HEK293 (cell line): ENCODE results near the gene MKRN3.

Experiments used
- CTCF ChIA-PET: fragments of 350-600 bp; formaldehyde crosslinking; extraction: SDS; loops from one replicate; lab custom pipeline; 2021; ENCODE audit warnings: antibody characterized with exemption; lab: Yijun Ruan, JAX
- POLR2A ChIA-PET: fragments of 300-600 bp; formaldehyde crosslinking; extraction: SDS; loops from one replicate; lab custom pipeline; 2020; ENCODE audit warnings: antibody characterized with exemption, inconsistent platforms; lab: Yijun Ruan, JAX
- H3K27ac ChIP-seq: fragments of 200-500 bp; sonication (Bioruptor generic); 2 replicates; pipeline ENCODE4 v1.5.1; 2014; ENCODE audit warnings: low read depth, low read length, control low read depth, inconsistent platforms; ENCODE audit errors: extremely low read depth
- H3K36me3 ChIP-seq, 2 experiments: fragments of 200-500 bp in 1 of 2; sonication (Bioruptor generic) in 1 of 2; 1 replicate in 1 of 2; 2 replicates in 1 of 2; pipeline ENCODE4 v1.5.1; 2014 to 2017; ENCODE audit warnings: inconsistent platforms in 2 of 2, low read length in 2 of 2; ENCODE audit not compliant: control insufficient read depth in 2 of 2, insufficient read depth in 1 of 2
- H3K4me1 ChIP-seq: fragments of 200-500 bp; sonication (Bioruptor generic); 2 replicates; pipeline ENCODE4 v1.5.1; 2014; ENCODE audit warnings: mild to moderate bottlenecking, low read length, inconsistent platforms; ENCODE audit not compliant: control insufficient read depth, insufficient read depth
- H3K4me3 ChIP-seq: 2 replicates; pipeline ENCODE4 v1.5.1; 2011; ENCODE audit warnings: low read depth, mild to moderate bottlenecking, control low read depth, low read length, moderate library complexity
- H3K9me3 ChIP-seq: fragments of 200-500 bp; sonication (Bioruptor generic); 2 replicates; pipeline ENCODE4 v1.5.1; 2014; ENCODE audit warnings: low read depth, low read length, inconsistent platforms; ENCODE audit not compliant: control insufficient read depth, insufficient read depth
- IKZF3 ChIP-seq: fragments of 450-650 bp; IDR thresholded peaks from 2 replicates; pipeline ENCODE4 v1.5.0; 2018; ENCODE audit warnings: missing biosample characterization, mild to moderate bottlenecking, missing genetic modification characterization, moderate library complexity
- SALL2 ChIP-seq: fragments of 450-650 bp; formaldehyde crosslinking; IDR thresholded peaks from 2 replicates; pipeline ENCODE4 v1.5.0; 2017; ENCODE audit warnings: missing biosample characterization, mild to moderate bottlenecking, missing genetic modification characterization, borderline replicate concordance
- YY1 ChIP-seq: fragments of 450-650 bp; formaldehyde crosslinking; IDR thresholded peaks from 2 replicates; pipeline ENCODE4 v1.5.1; 2018; ENCODE audit warnings: missing biosample characterization, missing genetic modification characterization
- ZBTB8A ChIP-seq: fragments of 450-650 bp; formaldehyde crosslinking; IDR thresholded peaks from 2 replicates; pipeline ENCODE4 v1.5.1; 2016; ENCODE audit warnings: missing biosample characterization, missing genetic modification characterization
- ZFP69B ChIP-seq: fragments of 450-650 bp; formaldehyde crosslinking; IDR thresholded peaks from 2 replicates; pipeline ENCODE4 v1.5.1; 2016; ENCODE audit warnings: missing biosample characterization, missing genetic modification characterization
- ZIC2 ChIP-seq: fragments of 450-650 bp; formaldehyde crosslinking; IDR thresholded peaks from 2 replicates; pipeline ENCODE4 v1.5.1; 2016; ENCODE audit warnings: missing biosample characterization, missing genetic modification characterization
- ZNF19 ChIP-seq: fragments of 450-650 bp; formaldehyde crosslinking; IDR thresholded peaks from 2 replicates; pipeline ENCODE4; 2016; ENCODE audit warnings: missing biosample characterization, missing genetic modification characterization, low read depth
- ZNF24 ChIP-seq: fragments of 450-650 bp; formaldehyde crosslinking; IDR thresholded peaks from 2 replicates; pipeline ENCODE4 v1.5.1; 2016; ENCODE audit warnings: missing biosample characterization, missing genetic modification characterization
- ZNF354C ChIP-seq: fragments of 450-650 bp; formaldehyde crosslinking; IDR thresholded peaks from 2 replicates; pipeline ENCODE4 v1.5.1; 2016; ENCODE audit warnings: missing biosample characterization, missing genetic modification characterization, low read depth, borderline replicate concordance
- ZNF585B ChIP-seq: fragments of 450-650 bp; formaldehyde crosslinking; IDR thresholded peaks from 2 replicates; pipeline ENCODE4 v1.5.1; 2016; ENCODE audit warnings: missing biosample characterization, missing genetic modification characterization
- ZNF600 ChIP-seq: fragments of 450-650 bp; formaldehyde crosslinking; IDR thresholded peaks from 2 replicates; pipeline ENCODE4 v1.5.1; 2016; ENCODE audit warnings: missing biosample characterization, missing genetic modification characterization
- ZNF670 ChIP-seq: fragments of 450-650 bp; formaldehyde crosslinking; IDR thresholded peaks from 2 replicates; pipeline ENCODE4 v1.5.1; 2016; ENCODE audit warnings: missing biosample characterization, missing genetic modification characterization, low read depth
- ZNF791 ChIP-seq: fragments of 450-650 bp; formaldehyde crosslinking; IDR thresholded peaks from 2 replicates; pipeline ENCODE4 v1.5.1; 2016; ENCODE audit warnings: missing biosample characterization, missing genetic modification characterization
- ZSCAN23 ChIP-seq: fragments of 450-650 bp; formaldehyde crosslinking; IDR thresholded peaks from 2 replicates; pipeline ENCODE4 v1.5.1; 2016; ENCODE audit warnings: missing biosample characterization, missing genetic modification characterization
- TF ChIP-seq, protein P1 (sequence below): fragments of 450-650 bp; formaldehyde crosslinking; IDR thresholded peaks from 2 replicates; pipeline ENCODE4 v1.5.1; 2016; ENCODE audit warnings: missing biosample characterization, missing genetic modification characterization
- TF ChIP-seq, protein P2 (sequence below): fragments of 450-650 bp; formaldehyde crosslinking; IDR thresholded peaks from 2 replicates; pipeline ENCODE4 v1.5.1; 2016; ENCODE audit warnings: missing biosample characterization, missing genetic modification characterization
- TF ChIP-seq, protein P3 (sequence below): fragments of 450-650 bp; formaldehyde crosslinking; IDR thresholded peaks from 2 replicates; pipeline ENCODE4 v1.5.1; 2016; ENCODE audit warnings: missing biosample characterization, missing genetic modification characterization

The MKRN3 gene

DNA sequence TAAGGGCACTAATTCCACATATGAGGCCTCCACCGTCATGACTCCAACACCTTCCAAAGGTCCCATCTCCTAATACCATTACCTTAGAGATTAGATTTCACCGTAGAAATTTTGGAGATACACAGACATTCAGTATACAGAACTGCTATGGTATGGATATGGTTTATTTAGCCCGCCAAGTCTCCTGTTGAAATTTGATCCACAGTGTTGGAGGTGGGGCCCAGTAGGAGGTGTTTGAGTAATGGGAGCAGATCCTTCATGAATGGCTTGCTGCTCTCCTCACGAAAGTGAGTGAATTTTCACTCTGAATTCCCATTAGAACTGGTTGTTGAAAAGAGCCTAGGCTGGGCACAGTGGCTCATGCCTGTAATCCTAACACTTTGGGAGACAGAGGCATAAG, 7.4 kb downstream of the MKRN3 start:
- H3K27ac ChIP-seq, result no peak overlapping the region
- ChIA-PET CTCF (no interaction called here), POLR2A (no interaction called here)
- no peaks in the 10 kb centered on the region for H3K4me1 ChIP-seq
- H3K9me3 ChIP-seq, result no peaks in the 10 kb centered on the region
- no peak overlapping the region for H3K4me3 ChIP-seq
- H3K36me3 ChIP-seq, result no peaks in the 10 kb centered on the region
- TF ChIP-seq ZNF585B (no peak), YY1 (no peak), ZSCAN23 (tag by site-specific recombination) (no peak), ZNF354C (no peak), ZNF791 (no peak), ZNF19 (tag by site-specific recombination) (no peak), ZNF24 (tag by site-specific recombination) (no peak), ZBTB8A (tag by site-specific recombination) (no peak), SALL2 (tag by site-specific recombination) (no peak), IKZF3 (tag by site-specific recombination) (0 out of 2 replicates have a peak, but pooled peaks have one; percentile 12), ZNF600 (tag by site-specific recombination) (peak; percentile 34; the same call in 1 of the 2 replicates), ZNF670 (tag by site-specific recombination) (no peak), ZFP69B (tag by site-specific recombination) (peak; percentile 87), ZIC2 (tag by site-specific recombination) (0 out of 2 replicates have a peak, but pooled peaks have one; percentile 13)
- TF ChIP-seq, protein P1, sequence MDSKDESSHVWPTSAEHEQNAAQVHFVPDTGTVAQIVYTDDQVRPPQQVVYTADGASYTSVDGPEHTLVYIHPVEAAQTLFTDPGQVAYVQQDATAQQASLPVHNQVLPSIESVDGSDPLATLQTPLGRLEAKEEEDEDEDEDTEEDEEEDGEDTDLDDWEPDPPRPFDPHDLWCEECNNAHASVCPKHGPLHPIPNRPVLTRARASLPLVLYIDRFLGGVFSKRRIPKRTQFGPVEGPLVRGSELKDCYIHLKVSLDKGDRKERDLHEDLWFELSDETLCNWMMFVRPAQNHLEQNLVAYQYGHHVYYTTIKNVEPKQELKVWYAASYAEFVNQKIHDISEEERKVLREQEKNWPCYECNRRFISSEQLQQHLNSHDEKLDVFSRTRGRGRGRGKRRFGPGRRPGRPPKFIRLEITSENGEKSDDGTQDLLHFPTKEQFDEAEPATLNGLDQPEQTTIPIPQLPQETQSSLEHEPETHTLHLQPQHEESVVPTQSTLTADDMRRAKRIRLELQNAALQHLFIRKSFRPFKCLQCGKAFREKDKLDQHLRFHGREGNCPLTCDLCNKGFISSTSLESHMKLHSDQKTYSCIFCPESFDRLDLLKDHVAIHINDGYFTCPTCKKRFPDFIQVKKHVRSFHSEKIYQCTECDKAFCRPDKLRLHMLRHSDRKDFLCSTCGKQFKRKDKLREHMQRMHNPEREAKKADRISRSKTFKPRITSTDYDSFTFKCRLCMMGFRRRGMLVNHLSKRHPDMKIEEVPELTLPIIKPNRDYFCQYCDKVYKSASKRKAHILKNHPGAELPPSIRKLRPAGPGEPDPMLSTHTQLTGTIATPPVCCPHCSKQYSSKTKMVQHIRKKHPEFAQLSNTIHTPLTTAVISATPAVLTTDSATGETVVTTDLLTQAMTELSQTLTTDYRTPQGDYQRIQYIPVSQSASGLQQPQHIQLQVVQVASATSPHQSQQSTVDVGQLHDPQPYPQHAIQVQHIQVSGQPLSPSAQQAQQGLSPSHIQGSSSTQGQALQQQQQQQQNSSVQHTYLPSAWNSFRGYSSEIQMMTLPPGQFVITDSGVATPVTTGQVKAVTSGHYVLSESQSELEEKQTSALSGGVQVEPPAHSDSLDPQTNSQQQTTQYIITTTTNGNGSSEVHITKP (tag by site-specific recombination), result no peak
- TF ChIP-seq, protein P2, sequence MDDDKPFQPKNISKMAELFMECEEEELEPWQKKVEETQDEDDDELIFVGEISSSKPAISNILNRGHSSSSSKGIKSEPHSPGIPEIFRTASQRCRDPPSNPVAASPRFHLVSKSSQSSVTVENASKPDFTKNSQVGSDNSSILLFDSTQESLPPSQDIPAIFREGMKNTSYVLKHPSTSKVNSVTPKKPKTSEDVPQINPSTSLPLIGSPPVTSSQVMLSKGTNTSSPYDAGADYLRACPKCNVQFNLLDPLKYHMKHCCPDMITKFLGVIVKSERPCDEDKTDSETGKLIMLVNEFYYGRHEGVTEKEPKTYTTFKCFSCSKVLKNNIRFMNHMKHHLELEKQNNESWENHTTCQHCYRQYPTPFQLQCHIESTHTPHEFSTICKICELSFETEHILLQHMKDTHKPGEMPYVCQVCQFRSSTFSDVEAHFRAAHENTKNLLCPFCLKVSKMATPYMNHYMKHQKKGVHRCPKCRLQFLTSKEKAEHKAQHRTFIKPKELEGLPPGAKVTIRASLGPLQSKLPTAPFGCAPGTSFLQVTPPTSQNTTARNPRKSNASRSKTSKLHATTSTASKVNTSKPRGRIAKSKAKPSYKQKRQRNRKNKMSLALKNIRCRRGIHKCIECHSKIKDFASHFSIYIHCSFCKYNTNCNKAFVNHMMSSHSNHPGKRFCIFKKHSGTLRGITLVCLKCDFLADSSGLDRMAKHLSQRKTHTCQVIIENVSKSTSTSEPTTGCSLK (tag by site-specific recombination), result no peak
- TF ChIP-seq, protein P3, sequence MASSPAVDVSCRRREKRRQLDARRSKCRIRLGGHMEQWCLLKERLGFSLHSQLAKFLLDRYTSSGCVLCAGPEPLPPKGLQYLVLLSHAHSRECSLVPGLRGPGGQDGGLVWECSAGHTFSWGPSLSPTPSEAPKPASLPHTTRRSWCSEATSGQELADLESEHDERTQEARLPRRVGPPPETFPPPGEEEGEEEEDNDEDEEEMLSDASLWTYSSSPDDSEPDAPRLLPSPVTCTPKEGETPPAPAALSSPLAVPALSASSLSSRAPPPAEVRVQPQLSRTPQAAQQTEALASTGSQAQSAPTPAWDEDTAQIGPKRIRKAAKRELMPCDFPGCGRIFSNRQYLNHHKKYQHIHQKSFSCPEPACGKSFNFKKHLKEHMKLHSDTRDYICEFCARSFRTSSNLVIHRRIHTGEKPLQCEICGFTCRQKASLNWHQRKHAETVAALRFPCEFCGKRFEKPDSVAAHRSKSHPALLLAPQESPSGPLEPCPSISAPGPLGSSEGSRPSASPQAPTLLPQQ (tag by site-specific recombination), result peak; percentile 84

DNA sequence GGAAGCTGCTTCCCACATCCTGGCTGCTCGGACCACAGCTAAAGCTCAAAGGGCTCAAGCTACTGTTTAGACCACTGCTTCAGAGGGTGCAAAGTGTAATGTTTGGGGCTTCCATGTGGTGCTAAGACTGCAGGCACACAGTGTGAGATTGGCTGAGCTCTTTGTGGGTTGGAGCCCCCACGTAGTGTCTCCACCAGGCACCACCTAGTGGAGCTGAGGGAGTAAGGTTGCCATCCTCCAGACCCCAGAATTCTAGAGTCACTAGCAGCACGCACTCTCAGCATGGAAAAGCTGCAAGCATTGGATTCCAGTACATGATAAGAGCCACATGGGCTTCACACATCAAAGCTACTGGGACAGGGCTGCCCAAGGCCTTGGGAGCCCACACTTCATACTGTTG, 9.3 kb downstream of the MKRN3 start:
- no peaks in the 10 kb centered on the region for H3K4me1 ChIP-seq
- H3K4me3 ChIP-seq, result no peak overlapping the region
- CTCF ChIA-PET, result no interaction called here
- POLR2A ChIA-PET, result no interaction called here
- no peaks in the 10 kb centered on the region for H3K36me3 ChIP-seq
- H3K27ac ChIP-seq, result no peak overlapping the region
- no peaks in the 10 kb centered on the region for H3K9me3 ChIP-seq
- TF ChIP-seq ZIC2 (tag by site-specific recombination), result peak; percentile 79
- TF ChIP-seq, protein P2 (tag by site-specific recombination), result no peak
- TF ChIP-seq, all 188 proteins: peak for 1
